Activated naive CD4-positive, alpha-beta T cell treated with anti-CD3 and anti-CD28 coated beads, Interleukin-2, amount 10 ng/mL, durations not matched to agents 7 days and 5 days (primary cell): Measurements from ENCODE around the gene SLC22A6.

Experiments
- CTCF ChIA-PET: fragments of 350-600 bp; sonication (Branson Sonifier 250); formaldehyde crosslinking; loops from one replicate; lab custom pipeline; 2021; ENCODE audit warnings: antibody characterized with exemption; lab: Charles Lee
- DNase-seq: peaks from one replicate; pipeline ENCODE4 v3.0.0-alpha.2; 2020
- H3K27ac Mint-ChIP-seq: one replicate; pipeline ENCODE4 v1.8.0; 2021; ENCODE audit warnings: mild to moderate bottlenecking, moderate library complexity, mixed read lengths
- H3K27me3 Mint-ChIP-seq: one replicate; pipeline ENCODE4 v1.8.0; 2021; ENCODE audit warnings: mild to moderate bottlenecking, mixed read lengths
- H3K36me3 Mint-ChIP-seq: one replicate; pipeline ENCODE4 v1.8.0; 2021; ENCODE audit warnings: mixed read lengths
- H3K4me1 Mint-ChIP-seq: one replicate; pipeline ENCODE4 v1.8.0; 2021; ENCODE audit warnings: mixed read lengths
- H3K4me3 Mint-ChIP-seq: one replicate; pipeline ENCODE4 v1.8.0; 2021; ENCODE audit warnings: mild to moderate bottlenecking, moderate library complexity, mixed read lengths
- H3K9me3 Mint-ChIP-seq: one replicate; pipeline ENCODE4 v1.8.0; 2021; ENCODE audit warnings: mixed read lengths

The SLC22A6 gene

GRCh38 chr11:62933750-62934495 lies 50.8 kb downstream of the SLC22A6 start:
- Mint-ChIP-seq H3K27ac (no peak overlapping the region), H3K9me3 (no peaks in the 10 kb centered on the region), H3K27me3 (peaks cover 35% of the 10 kb centered on the region), H3K36me3 (no peaks in the 10 kb centered on the region), H3K4me3 (no peak overlapping the region), H3K4me1 (no peaks in the 10 kb centered on the region)
- CTCF ChIA-PET, result no interaction called here
- no peak for DNase-seq

GRCh38 chr11:62933285-62933684 lies 51.5 kb downstream of the SLC22A6 start:
- Mint-ChIP-seq H3K4me1 (no peaks in the 10 kb centered on the region), H3K27ac (no peak overlapping the region), H3K27me3 (peaks cover 42% of the 10 kb centered on the region), H3K4me3 (no peak overlapping the region), H3K9me3 (no peaks in the 10 kb centered on the region), H3K36me3 (no peaks in the 10 kb centered on the region)
- CTCF ChIA-PET, result no interaction called here
- DNase-seq, result no peak

DNA sequence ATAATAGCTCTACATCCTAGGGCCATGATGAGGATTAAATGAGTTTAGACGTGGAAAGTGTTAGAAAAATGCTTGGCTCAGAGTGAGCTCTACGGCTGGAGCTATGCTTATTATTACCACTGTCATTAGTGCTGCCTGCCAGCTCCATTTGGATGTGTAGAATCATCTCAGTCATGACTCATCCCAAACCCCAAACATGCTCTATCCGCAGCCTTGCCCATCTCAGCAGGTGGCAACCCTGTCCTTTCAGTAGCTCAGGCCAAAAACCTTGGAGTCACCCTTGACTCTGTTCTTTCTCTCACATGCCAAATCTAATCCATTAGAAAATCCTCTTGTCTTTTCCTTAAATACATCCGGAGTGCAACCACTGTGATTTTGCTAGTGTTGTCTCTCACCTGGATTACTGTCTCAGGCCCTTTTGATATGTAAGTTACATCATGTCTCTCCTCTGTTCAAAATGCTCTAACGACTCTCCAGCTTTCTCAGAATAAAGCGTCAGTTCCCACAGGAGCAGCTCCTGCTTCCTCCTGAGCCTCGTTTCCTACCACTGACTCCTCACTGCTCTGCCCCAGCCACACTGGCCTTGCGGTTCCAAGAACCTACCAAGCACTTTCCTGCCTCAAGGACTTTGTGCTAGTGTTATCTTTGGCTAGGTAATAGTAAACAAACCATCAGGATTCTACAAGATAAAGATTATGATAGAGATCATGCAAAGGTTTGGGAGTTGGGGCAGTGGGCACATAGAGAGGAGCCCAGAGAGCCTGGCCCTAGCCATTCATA lies 53.1 kb downstream of the SLC22A6 start:
- H3K27ac Mint-ChIP-seq, result no peak overlapping the region
- peaks cover 58% of the 10 kb centered on the region for H3K27me3 Mint-ChIP-seq
- no peak for DNase-seq
- no peak overlapping the region for H3K4me3 Mint-ChIP-seq
- CTCF ChIA-PET, result interaction anchor here (0.6 to 1.2 kb wide), 2 partner anchors 10 to 25 kb away, joined by 3 to 7 read pairs; no protein-coding TSS in a partner anchor
- H3K9me3 Mint-ChIP-seq, result no peaks in the 10 kb centered on the region
- H3K36me3 Mint-ChIP-seq, result no peaks in the 10 kb centered on the region
- H3K4me1 Mint-ChIP-seq, result no peaks in the 10 kb centered on the region

GRCh38 chr11:62930666-62931065 lies 54.1 kb downstream of the SLC22A6 start:
- Mint-ChIP-seq H3K4me1 (peaks cover 6% of the 10 kb centered on the region), H3K27ac (no peak overlapping the region), H3K36me3 (peaks cover under 1% of the 10 kb centered on the region), H3K4me3 (no peak overlapping the region), H3K27me3 (peaks cover 68% of the 10 kb centered on the region), H3K9me3 (no peaks in the 10 kb centered on the region)
- DNase-seq, result no peak
- CTCF ChIA-PET, result interaction anchor here (1.2 to 1.4 kb wide), 2 partner anchors 24 to 25 kb away, joined by 3 to 7 read pairs; no protein-coding TSS in a partner anchor

- CTCF ChIA-PET, result interaction anchor here (0.5 to 1.4 kb wide), 2 partner anchors 24 to 272 kb away, joined by 3 read pairs; no protein-coding TSS in a partner anchor
- Mint-ChIP-seq H3K4me1 (peaks cover 11% of the 10 kb centered on the region), H3K36me3 (peaks cover 2% of the 10 kb centered on the region), H3K4me3 (no peak overlapping the region), H3K27me3 (peaks cover 73% of the 10 kb centered on the region), H3K27ac (no peak overlapping the region), H3K9me3 (no peaks in the 10 kb centered on the region)
- DNase-seq, result no peak
Measured at GRCh38 chr11:62930157-62930556, 54.6 kb downstream of the SLC22A6 start.

GRCh38 chr11:62928011-62928410 lies 56.8 kb downstream of the SLC22A6 start:
- H3K27ac Mint-ChIP-seq, result no peak overlapping the region
- CTCF ChIA-PET, result interaction anchor here (1.6 kb wide), 1 partner anchor 22 kb away, joined by 8 read pairs; no protein-coding TSS in a partner anchor
- H3K27me3 Mint-ChIP-seq, result peaks cover 90% of the 10 kb centered on the region
- H3K4me1 Mint-ChIP-seq, result peaks cover 22% of the 10 kb centered on the region
- H3K4me3 Mint-ChIP-seq, result no peak overlapping the region
- H3K9me3 Mint-ChIP-seq, result no peaks in the 10 kb centered on the region
- DNase-seq, result no peak
- peaks cover 2% of the 10 kb centered on the region for H3K36me3 Mint-ChIP-seq

DNA sequence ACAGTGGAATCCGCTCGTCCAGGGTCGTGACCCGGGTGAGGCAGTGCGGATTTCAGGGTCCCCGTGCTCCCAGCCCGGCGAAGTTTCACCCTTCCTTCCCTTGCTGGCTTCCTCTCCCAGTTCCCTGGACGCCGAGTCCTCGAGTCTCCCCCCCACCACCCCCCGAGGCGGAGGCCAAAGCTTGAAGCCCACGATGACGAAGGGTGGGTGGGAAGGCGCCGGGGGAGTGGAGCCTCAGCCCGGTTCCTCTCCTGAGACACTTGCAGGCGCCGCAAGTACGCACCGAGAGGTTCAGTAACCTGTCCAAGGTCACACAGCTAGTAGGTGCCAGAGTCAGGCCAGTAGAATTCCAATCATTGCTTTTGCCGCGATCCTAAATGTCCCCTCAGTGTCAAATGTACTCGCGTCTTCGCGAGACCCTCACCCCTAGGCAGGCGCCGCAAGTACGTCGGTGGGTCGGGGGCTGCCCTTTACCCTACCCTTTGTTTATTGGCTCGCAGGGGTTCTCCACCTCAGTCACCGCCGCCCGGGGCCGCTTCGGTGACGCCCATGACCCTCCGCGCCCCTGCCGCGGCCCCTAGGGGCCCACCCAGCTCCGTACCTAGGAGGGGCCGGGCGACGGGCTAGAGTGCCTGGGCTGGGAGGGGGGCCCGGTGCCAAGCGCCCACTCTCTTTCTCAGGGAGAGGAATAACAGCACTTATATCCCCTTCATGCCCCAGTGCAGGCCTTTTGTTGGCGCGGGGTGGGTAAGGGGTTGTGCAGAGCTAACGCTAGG lies 57.9 kb downstream of the SLC22A6 start:
- DNase-seq, result no peak
- H3K4me3 Mint-ChIP-seq, result no peak overlapping the region
- peaks cover 2% of the 10 kb centered on the region for H3K36me3 Mint-ChIP-seq
- no peaks in the 10 kb centered on the region for H3K9me3 Mint-ChIP-seq
- H3K27ac Mint-ChIP-seq, result no peak overlapping the region
- CTCF ChIA-PET, result interaction anchor here (1.6 kb wide), 1 partner anchor 20 kb away, joined by 8 read pairs; no protein-coding TSS in a partner anchor
- H3K4me1 Mint-ChIP-seq, result peaks cover 23% of the 10 kb centered on the region
- peaks cover 100% of the 10 kb centered on the region for H3K27me3 Mint-ChIP-seq
